A673 (cell line): ENCODE results near the gene SULT2B1.

Experiments
- EZH2 ChIP-seq: fragments of 200-600 bp; sonication (generic); IDR thresholded peaks from 2 replicates; pipeline ENCODE4 v1.6.1; 2017; ENCODE audit warnings: borderline replicate concordance, low read depth, mild to moderate bottlenecking, mixed read lengths, antibody characterized with exemption, low read length; ENCODE audit not compliant: poor library complexity, severe bottlenecking
- TF ChIP-seq, protein P1 (sequence below): fragments of 300-800, 200-600 bp; sonication (generic); conservative IDR thresholded peaks from 2 replicates; pipeline ENCODE4 v1.5.1; 2017; ENCODE audit warnings: low read depth, mild to moderate bottlenecking, antibody characterized with exemption, low read length, moderate library complexity, mixed read lengths

DNA sequence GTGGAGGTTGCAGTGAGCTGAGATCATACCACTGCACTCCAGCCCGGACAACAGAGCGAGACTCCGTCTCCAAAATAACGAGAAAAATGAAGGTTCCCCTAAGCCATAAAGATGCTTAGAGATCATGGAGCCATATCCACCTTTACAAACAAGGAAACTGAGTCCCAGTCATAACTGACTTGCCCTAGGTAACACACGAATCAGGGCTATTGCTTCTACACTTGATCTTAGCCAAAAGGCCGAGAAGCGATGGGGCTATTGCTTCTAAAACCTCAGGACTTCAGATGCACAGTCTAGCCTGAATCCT lies 82.0 kb downstream of the SULT2B1 start:
- TF ChIP-seq, protein P1, sequence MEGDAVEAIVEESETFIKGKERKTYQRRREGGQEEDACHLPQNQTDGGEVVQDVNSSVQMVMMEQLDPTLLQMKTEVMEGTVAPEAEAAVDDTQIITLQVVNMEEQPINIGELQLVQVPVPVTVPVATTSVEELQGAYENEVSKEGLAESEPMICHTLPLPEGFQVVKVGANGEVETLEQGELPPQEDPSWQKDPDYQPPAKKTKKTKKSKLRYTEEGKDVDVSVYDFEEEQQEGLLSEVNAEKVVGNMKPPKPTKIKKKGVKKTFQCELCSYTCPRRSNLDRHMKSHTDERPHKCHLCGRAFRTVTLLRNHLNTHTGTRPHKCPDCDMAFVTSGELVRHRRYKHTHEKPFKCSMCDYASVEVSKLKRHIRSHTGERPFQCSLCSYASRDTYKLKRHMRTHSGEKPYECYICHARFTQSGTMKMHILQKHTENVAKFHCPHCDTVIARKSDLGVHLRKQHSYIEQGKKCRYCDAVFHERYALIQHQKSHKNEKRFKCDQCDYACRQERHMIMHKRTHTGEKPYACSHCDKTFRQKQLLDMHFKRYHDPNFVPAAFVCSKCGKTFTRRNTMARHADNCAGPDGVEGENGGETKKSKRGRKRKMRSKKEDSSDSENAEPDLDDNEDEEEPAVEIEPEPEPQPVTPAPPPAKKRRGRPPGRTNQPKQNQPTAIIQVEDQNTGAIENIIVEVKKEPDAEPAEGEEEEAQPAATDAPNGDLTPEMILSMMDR = no peak
- no peak for TF ChIP-seq EZH2
